Cardiac fibroblast (primary cell): ENCODE measurements around the gene NCAPH2.

Experiments
- DNase-seq, 2 donors: peaks; one replicate each; pipeline versions ENCODE4 v3.0.0 to v3.0.0-alpha.2; 2010; ENCODE audit warnings: low read depth in 2 of 2
- H3K4me3 ChIP-seq, 2 donors: replicated peaks in 1 of 2; 1 replicate in 1 of 2; 2 replicates in 1 of 2; pipeline ENCODE4 v1.5.1; 2011; ENCODE audit warnings: low read depth in 2 of 2, low read length in 2 of 2, mild to moderate bottlenecking in 2 of 2, moderate library complexity in 1 of 2
- CTCF ChIP-seq: IDR thresholded peaks from one replicate; pipeline ENCODE4 v1.5.1; 2011; ENCODE audit warnings: low read depth, mild to moderate bottlenecking, low read length, inconsistent platforms

The NCAPH2 gene

GRCh38 chr22:50463188-50463900 lies 44.7 kb upstream of the NCAPH2 start:
- H3K4me3 ChIP-seq = no peak overlapping the region
- no peak for TF ChIP-seq CTCF
- no peak for DNase-seq

GRCh38 chr22:50464451-50464850 lies 43.6 kb upstream of the NCAPH2 start:
- no peak for TF ChIP-seq CTCF
- DNase-seq = no peak
- no peak overlapping the region for H3K4me3 ChIP-seq

- no peak for DNase-seq
- no peak overlapping the region for H3K4me3 ChIP-seq
- no peak for TF ChIP-seq CTCF
These were observed 42.7 kb upstream of the NCAPH2 start for GRCh38 chr22:50465066-50465930.

GRCh38 chr22:50467341-50467740 lies 40.7 kb upstream of the NCAPH2 start:
- no peak for TF ChIP-seq CTCF
- no peak overlapping the region for H3K4me3 ChIP-seq
- no peak for DNase-seq

- no peak overlapping the region for H3K4me3 ChIP-seq
- no peak for TF ChIP-seq CTCF
- no peak for DNase-seq
These were observed 40.1 kb upstream of the NCAPH2 start for GRCh38 chr22:50467773-50468440.

- no peak overlapping the region for H3K4me3 ChIP-seq
- no peak for TF ChIP-seq CTCF
- no peak for DNase-seq
These were observed 39.4 kb upstream of the NCAPH2 start for GRCh38 chr22:50468626-50469025.
